Gastrocnemius medialis (tissue), 4 donors: ENCODE results near the gene TET3. TPM values are rescaled to one million over a fixed set of nuclear protein-coding genes. Genes with fewer than 3 reads are reported as not detected.

Experiments
- ATAC-seq, 2 donors: fragments of 150-250 bp; one replicate each; pipeline ENCODE4 v1.9.1; 2016
- DNase-seq, 2 donors: peaks; one replicate each; pipeline ENCODE4 v3.0.0-alpha.2; 2019
- H3K27ac ChIP-seq, 4 donors: fragments of 200-600 bp; sonication (generic); 1 replicate in 1 of 4; 2 replicates in 3 of 4; pipeline ENCODE4 v1.5.1; 2016 to 2018; ENCODE audit warnings: mild to moderate bottlenecking in 2 of 4, moderate library complexity in 1 of 4
- H3K27me3 ChIP-seq, 3 donors: fragments of 200-600 bp; sonication (generic) in 2 of 3; 1 replicate in 1 of 3; 2 replicates in 2 of 3; pipeline versions ENCODE4 v1.5.1 to v1.6.0; 2016 to 2019; ENCODE audit warnings: mild to moderate bottlenecking in 1 of 3, moderate library complexity in 1 of 3
- H3K36me3 ChIP-seq, 2 donors: fragments of 200-600 bp; sonication (generic) in 1 of 2; one replicate each; pipeline ENCODE4 v1.5.1; 2017 to 2018
- H3K4me1 ChIP-seq, 2 donors: fragments of 200-600 bp; sonication (generic) in 1 of 2; one replicate each; pipeline ENCODE4 v1.5.1; 2016 to 2017; ENCODE audit warnings: mild to moderate bottlenecking in 2 of 2
- H3K4me3 ChIP-seq, 4 donors: fragments of 200-600 bp; sonication (generic) in 3 of 4; 1 replicate in 1 of 4; 2 replicates in 3 of 4; pipeline ENCODE4 v1.5.1; 2016 to 2019; ENCODE audit warnings: mild to moderate bottlenecking in 2 of 4
- H3K9me3 ChIP-seq, 3 donors: fragments of 200-600 bp; sonication (generic) in 2 of 3; 1 replicate in 1 of 3; 2 replicates in 2 of 3; pipeline ENCODE4 v1.5.1; 2016 to 2019
- CTCF ChIP-seq, 5 experiments: fragments of 450-650 bp in 3 of 5; fragments of 200-600 bp in 2 of 5; sonication (generic) in 2 of 5; IDR thresholded peaks in 4 of 5; conservative IDR thresholded peaks in 1 of 5; 1 replicate in 4 of 5; 2 replicates in 1 of 5; pipeline ENCODE4 v1.5.1; 2016 to 2019; ENCODE audit warnings: antibody characterized with exemption in 5 of 5, mild to moderate bottlenecking in 3 of 5, moderate library complexity in 3 of 5
- POLR2A ChIP-seq, 2 donors: fragments of 450-650 bp; IDR thresholded peaks; one replicate each; pipeline ENCODE4 v1.6.1; 2017; ENCODE audit warnings: antibody characterized with exemption in 2 of 2, mild to moderate bottlenecking in 2 of 2, moderate library complexity in 2 of 2
- in situ Hi-C, 4 donors: fragments of 200-750 bp; cut with MboI; loops; one replicate each; pipeline versions ENCODE4 v1.15.0 to v1.8.0; 2017; ENCODE audit warnings: low sequenced_read_pairs in 4 of 4
- intact Hi-C: fragments of 100-400 bp; cut with DNase I; formaldehyde crosslinking; loops from one replicate; pipeline ENCODE4 v1.15.1; 2023; ENCODE audit warnings: low total_unique reads
- total RNA-seq, 4 donors: library from RNA; depleted of rRNA; stranded (reverse); fragments of >200 nt; gene quantifications; one replicate each; pipeline versions ENCODE4 v1.1.0 to v1.2.3, GENCODE V29; 2016

Gene TET3
- total RNA-seq, 4 donors from 2014 or later: 2.1 to 3.3 (median 2.9) TPM

- peaks cover 0 to 47% of the 10 kb centered on the region in 2 donors for H3K36me3 ChIP-seq
- DNase-seq (no peak), ATAC-seq (no peak)
- intact Hi-C loops (no loop called here), in situ Hi-C loops (no loop called here)
- H3K27me3 ChIP-seq: no peaks in the 10 kb centered on the region
- no peak overlapping the region for H3K27ac ChIP-seq
- no peaks in the 10 kb centered on the region for H3K9me3 ChIP-seq
- no peak overlapping the region for H3K4me3 ChIP-seq
- TF ChIP-seq POLR2A (IDR thresholded peaks at IDR 0.05) (no peak), CTCF (IDR thresholded peaks at IDR 0.05 in 4 of 5, conservative IDR thresholded peaks at IDR 0.05 in 1 of 5) (no peak)
- no peaks in the 10 kb centered on the region for H3K4me1 ChIP-seq
These were observed 38.0 kb upstream of the TET3 start for GRCh38 chr2:73946666-73947065.

DNA sequence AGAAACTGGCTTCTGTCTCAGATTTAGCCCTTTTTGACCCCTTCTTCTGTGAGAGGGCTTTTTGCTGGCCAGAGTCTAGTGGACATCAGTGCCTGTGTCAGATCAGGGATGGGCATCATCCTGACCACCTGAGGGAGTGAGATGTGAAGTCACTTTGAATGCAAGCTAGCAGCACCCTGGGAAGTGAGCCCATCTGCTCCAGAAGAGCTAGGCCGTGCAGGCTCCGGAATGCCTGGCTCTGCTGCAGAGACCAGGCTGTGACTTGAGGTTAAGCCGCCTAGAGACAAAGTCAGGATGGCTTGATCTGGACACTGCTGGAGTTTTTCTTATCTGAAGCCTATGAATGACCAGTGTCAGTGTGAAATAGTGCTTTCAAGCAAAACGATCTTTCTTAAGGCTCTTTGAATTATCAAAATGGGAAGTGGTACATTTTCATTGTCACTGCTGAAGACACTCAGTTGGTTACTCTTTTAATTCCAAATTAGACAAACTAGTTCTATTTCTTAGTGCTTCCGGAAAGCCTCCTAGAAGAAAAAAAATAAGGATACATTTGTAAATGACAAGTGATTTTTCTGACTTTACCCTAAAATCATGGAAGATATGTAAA, 37.2 kb upstream of the TET3 start:
- DNase-seq (no peak), ATAC-seq (no peak)
- Histone ChIP-seq H3K27me3 (no peaks in the 10 kb centered on the region), H3K27ac (no peak overlapping the region), H3K4me3 (no peak overlapping the region), H3K9me3 (no peaks in the 10 kb centered on the region), H3K4me1 (no peaks in the 10 kb centered on the region), H3K36me3 (peaks cover 0 to 55% of the 10 kb centered on the region in 2 donors)
- in situ Hi-C loops (no loop called here), intact Hi-C loops (no loop called here)
- TF ChIP-seq POLR2A (IDR thresholded peaks at IDR 0.05): no peak
- TF ChIP-seq CTCF (IDR thresholded peaks at IDR 0.05 in 4 of 5, conservative IDR thresholded peaks at IDR 0.05 in 1 of 5): no peak

DNA sequence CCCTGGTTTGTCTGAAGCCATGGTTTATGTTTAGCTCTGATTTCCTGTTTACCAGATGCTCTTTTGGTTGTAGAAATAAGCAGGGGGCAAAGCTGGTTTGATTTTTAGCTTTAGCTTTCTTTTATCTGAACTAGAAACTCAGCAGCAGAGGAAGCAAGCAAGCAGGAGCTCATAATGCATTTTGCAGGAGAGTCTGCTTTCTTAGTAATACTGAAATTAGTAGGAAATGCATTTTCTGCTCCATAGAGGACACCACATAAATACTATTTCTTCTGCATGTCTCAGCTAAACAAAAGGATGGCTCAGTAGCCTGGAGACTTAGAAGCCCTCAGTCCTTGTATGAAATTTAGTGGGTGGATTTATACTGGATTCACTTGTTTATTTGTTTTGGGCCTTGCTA, 34.9 kb upstream of the TET3 start:
- TF ChIP-seq CTCF (IDR thresholded peaks at IDR 0.05 in 4 of 5, conservative IDR thresholded peaks at IDR 0.05 in 1 of 5) (no peak), POLR2A (IDR thresholded peaks at IDR 0.05) (no peak)
- H3K27me3 ChIP-seq: no peaks in the 10 kb centered on the region
- intact Hi-C loops: no loop called here
- no peaks in the 10 kb centered on the region for H3K9me3 ChIP-seq
- H3K36me3 ChIP-seq: peaks cover 0 to 73% of the 10 kb centered on the region in 2 donors
- H3K27ac ChIP-seq: no peak overlapping the region
- ATAC-seq: no peak
- DNase-seq: no peak
- in situ Hi-C loops: no loop called here
- no peak overlapping the region for H3K4me3 ChIP-seq
- no peaks in the 10 kb centered on the region for H3K4me1 ChIP-seq

DNA sequence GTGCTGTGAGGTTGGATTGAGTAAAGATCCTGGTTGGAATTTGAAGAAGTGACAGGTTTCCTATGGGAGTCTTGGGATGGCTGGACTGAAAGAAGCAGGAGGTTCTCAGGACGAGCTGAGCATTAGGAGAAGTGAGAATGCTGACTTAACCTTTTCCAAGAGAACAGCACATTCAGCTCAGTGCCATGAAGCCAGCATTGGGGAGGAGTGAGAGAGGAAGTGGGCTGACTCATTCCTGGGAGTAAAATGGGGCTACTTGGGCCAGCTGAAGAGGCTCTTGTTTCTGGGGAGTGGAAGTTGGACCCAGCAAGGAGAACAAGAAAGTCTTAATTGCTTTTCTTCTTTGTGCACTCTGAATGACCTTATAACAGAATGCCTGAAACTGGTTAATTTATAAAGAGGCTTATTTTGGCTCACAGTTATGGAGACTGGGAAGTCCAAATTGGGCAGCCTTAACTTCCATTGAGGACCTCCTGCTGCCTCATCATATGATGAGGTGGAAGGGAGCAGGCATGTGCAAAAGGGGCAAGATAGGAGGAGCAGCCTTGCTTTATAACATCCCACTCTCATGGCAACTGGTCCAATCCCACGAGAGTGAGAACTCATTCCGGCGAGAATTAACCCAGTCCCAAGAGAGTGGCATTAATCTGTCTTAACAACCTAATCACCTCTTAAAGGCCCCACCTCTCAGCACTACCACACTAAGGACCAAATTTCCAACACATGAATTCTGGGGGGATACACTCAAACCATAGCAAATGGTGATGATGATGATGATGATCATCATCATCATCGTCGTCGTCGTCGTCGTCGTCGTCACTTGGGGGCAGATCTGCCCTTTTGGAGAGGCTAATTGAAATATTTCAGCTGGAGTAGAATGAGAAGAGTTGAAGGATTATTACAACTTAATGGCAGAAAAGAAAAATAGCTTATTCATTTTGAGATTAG, 31.9 kb upstream of the TET3 start:
- in situ Hi-C loops: no loop called here
- DNase-seq (peak in 1 of 2 donors; percentile 29), ATAC-seq (no peak)
- Histone ChIP-seq H3K27me3 (no peaks in the 10 kb centered on the region), H3K9me3 (no peaks in the 10 kb centered on the region), H3K27ac (no peak overlapping the region), H3K4me1 (no peaks in the 10 kb centered on the region), H3K36me3 (peaks cover 0 to 76% of the 10 kb centered on the region in 2 donors), H3K4me3 (no peak overlapping the region)
- no peak for TF ChIP-seq CTCF (IDR thresholded peaks at IDR 0.05 in 4 of 5, conservative IDR thresholded peaks at IDR 0.05 in 1 of 5)
- TF ChIP-seq POLR2A (IDR thresholded peaks at IDR 0.05): no peak
- intact Hi-C loops: no loop called here
